Activated CD8-positive, alpha-beta memory T cell treated with anti-CD3 and anti-CD28 coated beads, Interleukin-2, amount 50 U/mL, for 48 hours (primary cell): Measurements from ENCODE around the gene GPR152.

Source experiments
- DNase-seq: peaks from one replicate; pipeline ENCODE4 v3.0.0-alpha.2; 2020

The GPR152 gene

GRCh38 chr11:67452141-67452952 lies at the start of gene GPR152:
GPR152 (minus strand) TSS chr11:67452729; CDS start chr11:67452724, 5 bp downstream.
- no peak for DNase-seq

- DNase-seq, result no peak
Observed at GRCh38 chr11:67501854-67502253, 49.3 kb upstream of the GPR152 start.

GRCh38 chr11:67500831-67501715 lies 48.5 kb upstream of the GPR152 start:
- no peak for DNase-seq

- DNase-seq, result no peak
Observed at GRCh38 chr11:67500484-67500821, 47.9 kb upstream of the GPR152 start.

GRCh38 chr11:67499808-67500483 lies 47.4 kb upstream of the GPR152 start:
- DNase-seq, result no peak

DNA sequence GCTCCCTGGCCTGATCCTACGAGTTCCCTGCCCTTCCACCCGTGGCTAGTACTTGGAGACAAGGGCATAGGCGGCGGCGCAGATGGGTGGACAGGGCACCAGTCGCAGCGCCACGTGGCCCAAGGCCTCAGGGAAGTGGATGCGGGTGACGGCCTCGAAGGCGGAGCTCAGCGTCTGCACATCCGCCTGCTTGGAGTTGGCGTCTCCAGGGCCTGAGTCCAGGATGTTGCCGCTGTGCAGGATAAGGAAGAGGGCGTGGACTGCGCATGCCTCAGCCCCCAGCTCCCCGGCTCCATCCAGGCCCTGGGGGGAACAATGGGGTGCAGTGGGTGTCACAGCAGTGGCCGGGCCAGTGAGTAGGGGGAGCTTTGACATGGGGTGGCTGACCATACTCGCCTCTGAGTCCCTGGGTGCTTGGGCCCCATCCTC lies 46.0 kb upstream of the GPR152 start:
- no peak for DNase-seq

GRCh38 chr11:67497656-67498291 lies 45.2 kb upstream of the GPR152 start:
- no peak for DNase-seq

- no peak for DNase-seq
Observed at GRCh38 chr11:67496113-67496512, 43.6 kb upstream of the GPR152 start.

DNA sequence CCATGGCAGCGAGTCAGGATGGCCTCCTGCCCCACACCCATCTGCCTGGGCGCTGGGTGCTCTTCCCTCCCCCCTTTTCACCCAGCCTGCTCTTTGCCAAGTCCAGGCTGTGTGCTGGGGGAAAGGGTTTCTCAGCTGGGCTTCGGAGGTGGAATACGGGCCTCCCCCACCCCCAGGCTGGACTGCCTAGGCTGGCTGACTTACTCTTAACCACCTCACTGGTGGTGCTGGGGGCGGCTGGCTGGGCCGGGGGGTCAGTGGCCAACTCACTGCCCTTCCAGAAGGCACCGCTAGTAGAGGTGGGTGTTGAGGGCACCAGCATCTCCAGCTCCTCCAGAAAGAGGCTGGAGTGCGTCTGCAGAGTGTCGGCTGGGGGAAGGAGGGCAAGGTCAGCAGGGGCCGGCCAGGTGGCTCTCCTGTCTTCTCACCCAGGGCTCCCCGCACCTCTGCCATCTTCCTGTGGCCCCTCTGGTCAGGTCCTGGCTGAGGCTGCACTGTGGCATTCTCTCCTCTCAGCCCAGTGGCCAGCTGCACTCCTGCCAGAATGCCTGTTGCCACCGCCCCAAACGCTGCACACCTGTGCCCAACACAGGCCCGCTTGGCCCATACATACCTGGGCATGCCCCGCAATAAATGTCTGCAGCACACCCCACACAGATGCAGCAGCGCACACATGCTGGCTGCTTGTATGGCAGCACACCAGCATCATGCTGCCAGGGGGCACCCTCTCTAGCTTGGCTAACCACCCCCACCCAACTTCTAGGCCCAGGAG lies 42.9 kb upstream of the GPR152 start:
- no peak for DNase-seq

DNA sequence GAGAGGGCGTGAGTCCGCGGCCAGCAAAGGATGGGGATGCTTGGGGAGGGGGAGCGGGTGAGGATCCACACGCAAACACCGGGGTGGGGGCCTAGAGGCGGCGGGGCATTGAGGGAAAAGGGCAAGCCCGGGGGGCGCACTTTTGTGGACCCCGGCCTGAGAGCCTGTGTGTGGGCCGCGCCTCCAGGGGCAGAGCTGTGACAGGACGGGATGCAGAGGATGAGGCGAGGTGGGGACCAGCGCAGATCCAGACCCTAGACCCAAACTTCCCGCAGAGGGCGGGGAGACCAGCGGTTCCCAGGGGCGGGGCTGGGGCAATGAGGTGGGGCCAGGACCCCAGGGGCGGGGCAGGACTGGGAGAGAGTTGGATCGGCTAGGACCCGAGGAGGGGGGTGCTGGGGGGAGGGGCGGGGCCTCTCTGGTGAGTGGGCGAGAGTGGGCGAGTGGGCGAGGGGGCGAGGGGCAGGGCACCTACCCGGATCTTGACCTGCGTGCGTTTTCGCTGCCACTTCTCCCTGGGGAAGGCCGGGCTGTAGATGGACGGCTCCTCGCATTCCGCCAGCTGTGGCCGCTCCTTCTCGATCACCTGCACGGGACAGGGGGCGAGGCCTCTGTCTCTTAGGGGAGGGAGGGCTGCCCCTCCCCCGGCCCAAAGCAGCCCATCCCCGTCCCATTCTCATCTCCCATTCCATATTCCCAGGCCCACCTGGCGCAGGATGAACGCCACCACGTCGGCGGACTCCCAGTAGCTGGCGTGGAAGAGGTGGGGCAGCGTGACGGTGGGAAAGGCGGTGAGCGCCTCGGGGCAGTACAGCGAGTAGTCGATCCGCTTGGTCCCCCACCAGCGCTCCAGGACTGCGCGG lies 42.1 kb upstream of the GPR152 start:
- DNase-seq, result no peak

- no peak for DNase-seq
Observed at GRCh38 chr11:67493548-67494370, 41.2 kb upstream of the GPR152 start.

DNA sequence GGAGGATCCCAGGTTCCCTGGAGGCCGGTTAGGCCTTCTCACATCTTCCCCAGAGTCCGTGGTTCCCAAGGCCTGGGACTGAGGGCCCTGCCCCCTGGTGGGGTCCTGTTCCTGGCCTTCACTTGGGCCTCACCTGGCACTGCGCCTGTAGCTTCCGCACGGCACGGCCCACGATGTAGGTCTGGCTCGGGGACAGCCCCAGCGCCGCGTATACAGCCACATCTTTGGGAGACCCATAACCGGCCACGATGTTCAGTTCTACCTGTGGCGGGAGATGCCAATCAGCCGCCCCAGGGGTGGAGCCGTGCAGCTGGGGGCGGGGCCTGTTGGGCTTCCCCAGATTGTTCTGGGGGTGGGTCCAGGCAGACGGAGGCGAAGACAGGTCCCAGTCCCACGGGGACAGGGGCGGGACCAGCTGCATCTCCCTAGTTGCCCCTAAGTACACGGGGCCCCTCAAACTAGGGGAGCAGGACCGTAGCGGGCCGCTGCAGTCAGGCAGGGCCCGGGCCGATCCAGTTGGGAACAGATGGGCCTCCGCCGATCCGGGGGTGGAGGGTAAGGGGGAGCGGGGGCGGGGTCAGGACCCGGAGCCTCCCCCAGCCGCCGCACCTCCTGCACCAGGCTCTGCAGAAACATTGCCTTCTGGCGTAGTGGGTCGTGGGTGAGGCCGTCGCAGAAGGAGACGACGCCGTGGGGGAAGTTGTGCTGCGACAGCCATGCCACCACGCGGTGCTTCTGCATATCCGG lies 40.4 kb upstream of the GPR152 start:
- DNase-seq, result peak; percentile 65

DNA sequence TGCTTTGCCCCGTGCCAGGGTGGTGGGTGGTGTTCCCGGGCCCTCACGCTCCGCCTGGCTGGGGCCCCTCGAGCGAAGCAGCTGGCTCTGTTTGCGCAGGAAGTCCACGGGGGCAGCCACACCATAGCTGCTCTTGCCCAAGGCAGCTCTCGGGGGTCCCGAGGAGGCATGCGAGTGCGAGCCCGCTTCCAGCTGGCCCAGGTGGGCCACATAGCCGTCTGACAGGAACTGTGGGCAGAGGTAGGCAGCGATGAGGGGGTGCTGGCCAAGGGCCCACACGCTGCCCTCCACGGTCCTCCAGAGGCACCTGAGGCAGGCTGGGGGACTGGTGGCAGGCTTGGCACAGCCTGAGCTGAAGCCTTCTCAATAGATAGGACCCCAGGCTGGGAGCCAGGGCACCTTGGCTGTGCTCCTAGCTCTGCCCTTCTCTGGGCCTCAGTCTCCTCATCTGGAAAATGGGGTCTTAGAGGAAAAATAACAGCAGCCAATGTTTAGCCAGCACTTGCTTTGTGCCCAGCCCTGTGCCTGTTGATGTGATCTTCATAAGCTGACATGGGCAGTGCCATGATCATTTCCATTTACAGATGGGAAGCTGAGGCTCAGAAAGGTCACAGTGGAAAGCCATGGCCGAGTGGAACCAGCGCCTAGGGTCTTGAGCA lies 39.7 kb upstream of the GPR152 start:
- DNase-seq, result no peak

DNA sequence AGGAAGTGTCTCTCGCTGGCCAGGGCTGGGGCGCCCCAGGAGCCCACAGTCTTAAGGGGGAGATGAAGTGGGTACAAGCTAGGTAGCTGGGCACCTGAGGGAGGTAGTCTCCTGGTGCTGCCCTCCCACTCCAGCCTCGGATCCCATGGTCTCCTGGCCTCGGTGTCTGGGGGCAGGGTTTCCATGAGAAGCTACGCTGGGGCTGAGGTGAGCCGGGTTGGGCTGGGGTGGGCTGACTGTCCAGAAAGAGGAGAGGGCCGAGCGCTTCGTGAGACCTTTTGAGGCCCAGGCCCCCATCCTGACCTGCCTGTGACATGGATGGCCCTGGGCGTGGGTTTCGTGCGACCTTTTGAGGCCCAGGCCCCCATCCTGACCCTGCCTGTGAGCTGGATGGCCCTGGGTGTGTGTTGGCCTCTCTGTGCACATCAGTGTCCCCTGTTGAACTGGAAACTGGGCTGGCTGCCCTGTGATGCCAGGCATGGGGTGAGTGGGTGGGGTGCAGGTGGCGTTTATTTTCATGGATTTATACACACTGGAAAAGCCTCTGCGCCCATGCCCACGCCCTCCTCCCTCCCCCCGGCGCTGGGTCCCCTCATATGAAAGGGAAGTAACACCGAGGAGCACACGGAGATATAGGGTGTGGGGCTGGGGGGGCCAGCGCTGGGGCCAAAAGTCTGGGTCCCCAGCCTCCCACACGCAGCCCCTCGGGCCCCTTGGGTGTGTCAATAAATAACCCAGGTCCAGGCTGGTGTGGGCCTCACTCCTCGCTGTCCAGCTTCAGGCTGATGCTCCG lies 38.9 kb upstream of the GPR152 start:
- DNase-seq, result no peak

- DNase-seq, result no peak
Observed at GRCh38 chr11:67490727-67491065, 38.2 kb upstream of the GPR152 start.

DNA sequence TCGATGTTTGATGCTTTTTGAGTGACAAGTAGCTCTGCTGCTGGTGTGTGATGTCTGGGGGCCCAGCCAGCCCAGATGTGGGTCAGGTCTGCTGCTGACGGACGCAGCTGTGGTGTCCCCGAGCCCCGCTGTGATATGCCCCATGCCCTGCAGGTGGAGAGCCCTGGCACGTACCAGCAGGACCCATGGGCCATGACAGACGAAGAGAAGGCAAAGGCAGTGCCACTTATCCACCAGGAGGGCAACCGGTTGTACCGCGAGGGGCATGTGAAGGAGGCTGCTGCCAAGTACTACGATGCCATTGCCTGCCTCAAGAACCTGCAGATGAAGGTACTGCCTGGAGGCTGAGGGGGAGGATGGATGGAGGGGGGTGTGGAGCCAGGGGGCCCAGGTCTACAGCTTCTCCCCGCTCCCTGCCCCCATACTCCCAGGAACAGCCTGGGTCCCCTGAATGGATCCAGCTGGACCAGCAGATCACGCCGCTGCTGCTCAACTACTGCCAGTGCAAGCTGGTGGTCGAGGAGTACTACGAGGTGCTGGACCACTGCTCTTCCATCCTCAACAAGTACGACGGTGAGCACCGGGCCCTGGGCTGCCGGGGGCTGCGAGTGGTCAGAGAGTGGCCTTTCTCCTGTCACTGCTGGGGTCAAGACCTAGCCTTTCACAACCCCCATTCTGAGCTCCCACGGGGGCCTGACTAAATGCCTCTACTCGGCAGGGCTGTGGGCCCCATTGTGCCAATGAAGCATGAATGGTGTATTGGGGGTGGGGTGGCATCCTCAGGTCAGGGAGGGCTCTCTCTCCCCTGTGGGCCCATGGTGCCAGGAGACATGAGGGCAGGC lies 37.6 kb upstream of the GPR152 start:
- no peak for DNase-seq

GRCh38 chr11:67489203-67489884 lies 36.8 kb upstream of the GPR152 start:
- DNase-seq, result no peak
